Ishikawa (cell line): ENCODE data around the gene SLC13A1.

Experiments
- CEBPB ChIP-seq: IDR thresholded peaks from 2 replicates; pipeline ENCODE4 v1.6.1; 2012
- CREB1 ChIP-seq: IDR thresholded peaks from 2 replicates; pipeline ENCODE4 v1.6.1; 2012; ENCODE audit warnings: low read depth
- EGR1 ChIP-seq: IDR thresholded peaks from 2 replicates; pipeline ENCODE4 v1.6.1; 2012
- EP300 ChIP-seq: IDR thresholded peaks from 2 replicates; pipeline ENCODE4 v1.6.1; 2012; ENCODE audit warnings: borderline replicate concordance
- FOXM1 ChIP-seq: IDR thresholded peaks from 2 replicates; pipeline ENCODE4 v1.6.1; 2012; ENCODE audit warnings: low read depth, borderline replicate concordance
- NFIC ChIP-seq: IDR thresholded peaks from 2 replicates; pipeline ENCODE4 v1.6.1; 2012
- RAD21 ChIP-seq: IDR thresholded peaks from 2 replicates; pipeline ENCODE4 v1.6.1; 2012; ENCODE audit warnings: low read depth
- TAF1 ChIP-seq: IDR thresholded peaks from 2 replicates; pipeline ENCODE4 v1.6.1; 2012; ENCODE audit warnings: low read depth, mild to moderate bottlenecking
- TCF12 ChIP-seq: IDR thresholded peaks from 2 replicates; pipeline ENCODE4 v1.6.1; 2012; ENCODE audit warnings: low read depth
- TEAD4 ChIP-seq: IDR thresholded peaks from 2 replicates; pipeline ENCODE4 v1.6.1; 2012
- YY1 ChIP-seq: IDR thresholded peaks from 2 replicates; pipeline ENCODE4 v1.6.1; 2012; ENCODE audit warnings: low read depth
- ZBTB7A ChIP-seq: IDR thresholded peaks from 2 replicates; pipeline ENCODE4 v1.6.1; 2012; ENCODE audit warnings: low read depth
- TF ChIP-seq, protein P1 (sequence below): IDR thresholded peaks from 2 replicates; pipeline ENCODE4 v1.6.1; 2012; ENCODE audit warnings: low read depth, mild to moderate bottlenecking
- TF ChIP-seq, protein P2 (sequence below): IDR thresholded peaks from 2 replicates; pipeline ENCODE4 v1.6.1; 2012
- TF ChIP-seq, protein P3 (sequence below): IDR thresholded peaks from 2 replicates; pipeline ENCODE4 v1.6.1; 2012

Gene SLC13A1

DNA sequence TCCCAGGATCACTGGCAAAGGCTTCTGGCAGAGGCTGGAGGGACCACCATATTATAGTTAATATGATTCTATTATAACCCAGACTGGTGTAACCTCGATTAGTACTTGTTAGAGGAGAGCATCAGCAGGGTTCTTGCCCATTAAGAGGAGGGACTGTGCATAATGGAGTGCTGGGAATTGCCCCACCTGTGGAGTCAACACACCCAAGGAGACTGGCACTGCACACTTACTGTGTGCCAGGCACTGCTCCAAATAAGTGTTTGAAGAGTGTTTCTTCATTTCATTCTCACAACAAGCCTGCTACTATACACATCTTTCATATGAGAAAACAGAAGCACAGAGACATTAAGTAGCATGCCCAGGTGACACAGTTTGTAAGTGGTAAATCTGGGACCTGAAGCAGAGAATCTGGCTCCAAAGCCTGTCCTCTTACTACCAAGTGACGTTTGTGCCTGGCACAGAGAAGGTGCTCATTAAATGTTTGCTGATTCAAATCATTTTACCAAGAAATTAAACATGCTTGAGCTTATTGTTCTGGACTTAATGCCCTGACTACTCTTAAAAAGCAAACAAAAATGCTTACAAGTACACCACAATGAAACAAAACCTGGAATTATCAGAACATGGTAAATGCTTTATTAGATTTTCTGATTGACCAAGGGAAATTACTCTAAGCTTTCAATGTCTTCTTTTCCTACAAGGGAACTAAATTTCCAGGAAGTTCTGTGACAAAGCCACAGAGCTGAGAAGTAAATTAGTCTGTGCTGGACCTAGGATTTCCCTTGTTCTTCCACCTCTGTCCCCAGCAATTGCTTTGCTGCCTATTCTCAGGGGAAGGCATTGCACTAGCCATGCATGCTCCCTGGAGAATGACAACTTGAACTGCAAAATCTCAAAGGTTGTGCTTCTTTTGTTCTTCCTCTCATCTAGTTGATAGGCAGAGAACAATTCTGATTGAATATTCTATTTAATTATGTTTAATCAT, 809 bp downstream of the SLC13A1 start:
- TF ChIP-seq EP300 (no peak), CREB1 (no peak), TEAD4 (no peak), ZBTB7A (no peak), FOXM1 (no peak), YY1 (no peak), TCF12 (no peak), NFIC (no peak), TAF1 (no peak), RAD21 (no peak)
- TF ChIP-seq, protein P1, sequence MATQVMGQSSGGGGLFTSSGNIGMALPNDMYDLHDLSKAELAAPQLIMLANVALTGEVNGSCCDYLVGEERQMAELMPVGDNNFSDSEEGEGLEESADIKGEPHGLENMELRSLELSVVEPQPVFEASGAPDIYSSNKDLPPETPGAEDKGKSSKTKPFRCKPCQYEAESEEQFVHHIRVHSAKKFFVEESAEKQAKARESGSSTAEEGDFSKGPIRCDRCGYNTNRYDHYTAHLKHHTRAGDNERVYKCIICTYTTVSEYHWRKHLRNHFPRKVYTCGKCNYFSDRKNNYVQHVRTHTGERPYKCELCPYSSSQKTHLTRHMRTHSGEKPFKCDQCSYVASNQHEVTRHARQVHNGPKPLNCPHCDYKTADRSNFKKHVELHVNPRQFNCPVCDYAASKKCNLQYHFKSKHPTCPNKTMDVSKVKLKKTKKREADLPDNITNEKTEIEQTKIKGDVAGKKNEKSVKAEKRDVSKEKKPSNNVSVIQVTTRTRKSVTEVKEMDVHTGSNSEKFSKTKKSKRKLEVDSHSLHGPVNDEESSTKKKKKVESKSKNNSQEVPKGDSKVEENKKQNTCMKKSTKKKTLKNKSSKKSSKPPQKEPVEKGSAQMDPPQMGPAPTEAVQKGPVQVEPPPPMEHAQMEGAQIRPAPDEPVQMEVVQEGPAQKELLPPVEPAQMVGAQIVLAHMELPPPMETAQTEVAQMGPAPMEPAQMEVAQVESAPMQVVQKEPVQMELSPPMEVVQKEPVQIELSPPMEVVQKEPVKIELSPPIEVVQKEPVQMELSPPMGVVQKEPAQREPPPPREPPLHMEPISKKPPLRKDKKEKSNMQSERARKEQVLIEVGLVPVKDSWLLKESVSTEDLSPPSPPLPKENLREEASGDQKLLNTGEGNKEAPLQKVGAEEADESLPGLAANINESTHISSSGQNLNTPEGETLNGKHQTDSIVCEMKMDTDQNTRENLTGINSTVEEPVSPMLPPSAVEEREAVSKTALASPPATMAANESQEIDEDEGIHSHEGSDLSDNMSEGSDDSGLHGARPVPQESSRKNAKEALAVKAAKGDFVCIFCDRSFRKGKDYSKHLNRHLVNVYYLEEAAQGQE = no peak
- TF ChIP-seq, protein P2, sequence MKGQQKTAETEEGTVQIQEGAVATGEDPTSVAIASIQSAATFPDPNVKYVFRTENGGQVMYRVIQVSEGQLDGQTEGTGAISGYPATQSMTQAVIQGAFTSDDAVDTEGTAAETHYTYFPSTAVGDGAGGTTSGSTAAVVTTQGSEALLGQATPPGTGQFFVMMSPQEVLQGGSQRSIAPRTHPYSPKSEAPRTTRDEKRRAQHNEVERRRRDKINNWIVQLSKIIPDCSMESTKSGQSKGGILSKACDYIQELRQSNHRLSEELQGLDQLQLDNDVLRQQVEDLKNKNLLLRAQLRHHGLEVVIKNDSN = no peak

DNA sequence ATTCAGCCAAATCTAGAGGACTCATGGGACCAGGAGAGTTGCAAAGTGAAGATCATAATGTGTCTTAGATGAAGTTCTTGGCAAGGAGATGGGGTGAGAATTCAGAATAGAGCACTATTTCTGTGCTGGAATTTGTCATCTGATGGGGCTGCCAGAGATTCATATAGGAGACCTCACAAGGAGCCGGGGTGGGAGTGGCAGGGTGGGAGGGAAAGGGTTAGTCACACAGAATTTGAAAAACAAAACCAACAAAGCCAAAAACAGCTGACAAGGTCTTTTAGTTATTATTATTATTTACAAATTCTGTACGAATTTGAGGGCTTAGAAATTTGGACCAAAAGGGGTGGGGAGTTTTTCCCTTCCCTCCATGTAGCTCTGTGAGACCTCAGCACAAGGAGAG, 1.7 kb downstream of the SLC13A1 start:
- TF ChIP-seq, protein P3, sequence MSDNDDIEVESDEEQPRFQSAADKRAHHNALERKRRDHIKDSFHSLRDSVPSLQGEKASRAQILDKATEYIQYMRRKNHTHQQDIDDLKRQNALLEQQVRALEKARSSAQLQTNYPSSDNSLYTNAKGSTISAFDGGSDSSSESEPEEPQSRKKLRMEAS = no peak
- TF ChIP-seq RAD21 (no peak), CREB1 (no peak), EP300 (no peak), CEBPB (no peak)

DNA sequence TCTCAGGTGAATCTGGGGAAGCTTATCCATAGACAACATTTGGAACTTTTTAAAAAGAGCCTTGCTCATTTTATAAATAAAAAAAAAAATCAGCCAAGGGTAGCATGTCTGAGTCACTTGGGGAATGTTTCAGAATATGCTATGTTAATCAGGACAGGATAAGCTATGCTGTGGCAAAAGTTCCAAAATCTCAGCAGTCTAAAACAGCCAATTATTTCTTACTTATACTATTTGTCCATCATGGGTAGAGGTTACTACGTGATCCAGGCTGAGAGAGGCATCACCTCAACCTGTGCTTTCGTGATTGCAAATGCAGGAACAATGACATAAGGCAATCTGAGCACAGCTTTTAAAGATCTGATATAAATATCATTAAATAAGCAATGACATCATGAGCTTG, 6.5 kb downstream of the SLC13A1 start:
- no peak for TF ChIP-seq TAF1
- no peak for TF ChIP-seq FOXM1
- no peak for TF ChIP-seq ZBTB7A
- TF ChIP-seq TEAD4 = no peak
- TF ChIP-seq, protein P1 = no peak
- no peak for TF ChIP-seq YY1
- no peak for TF ChIP-seq CREB1
- no peak for TF ChIP-seq EP300
- TF ChIP-seq, protein P3 = no peak
- TF ChIP-seq, protein P2 = no peak

DNA sequence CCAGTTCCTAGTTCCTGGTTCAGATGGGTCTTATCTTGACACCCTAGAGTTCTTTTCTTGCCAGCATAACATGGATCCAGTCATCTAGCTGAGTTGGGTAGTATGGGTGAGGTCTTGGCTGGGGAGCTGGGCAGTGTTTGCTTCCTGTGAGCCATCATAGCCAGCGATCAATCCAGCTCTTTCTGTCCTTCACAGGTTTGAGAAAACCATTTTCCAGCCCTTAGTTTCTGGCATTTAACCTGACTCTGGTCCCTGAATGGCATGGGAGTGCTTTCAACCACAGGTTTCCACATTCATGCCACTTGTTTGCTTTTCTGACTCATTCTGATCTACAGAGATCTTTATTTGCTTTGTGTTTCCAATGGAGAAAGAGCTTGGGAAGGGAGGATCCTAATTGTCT, 8.6 kb downstream of the SLC13A1 start:
- no peak for TF ChIP-seq YY1
- TF ChIP-seq NFIC = no peak
- TF ChIP-seq TEAD4 = no peak
- TF ChIP-seq EP300 = no peak
- no peak for TF ChIP-seq CREB1
- TF ChIP-seq, protein P1 = no peak
- no peak for TF ChIP-seq RAD21
- no peak for TF ChIP-seq ZBTB7A
- TF ChIP-seq, protein P2 = no peak
- no peak for TF ChIP-seq TCF12
- TF ChIP-seq EGR1 = no peak
- TF ChIP-seq, protein P3 = no peak
- TF ChIP-seq FOXM1 = no peak
- TF ChIP-seq TAF1 = no peak
- TF ChIP-seq CEBPB = no peak
